SH-SY5Y (cell line): Measurements from ENCODE around the gene NCOA1.

ENCODE experiments used
- GATA2 ChIP-seq: IDR thresholded peaks from 2 replicates; pipeline ENCODE4 v1.6.1; 2011; ENCODE audit warnings: mild to moderate bottlenecking, low read depth, low read length
- GATA3 ChIP-seq: IDR thresholded peaks from 2 replicates; pipeline ENCODE4 v1.6.1; 2011; ENCODE audit warnings: low read depth, mild to moderate bottlenecking, low read length, moderate library complexity

DNA sequence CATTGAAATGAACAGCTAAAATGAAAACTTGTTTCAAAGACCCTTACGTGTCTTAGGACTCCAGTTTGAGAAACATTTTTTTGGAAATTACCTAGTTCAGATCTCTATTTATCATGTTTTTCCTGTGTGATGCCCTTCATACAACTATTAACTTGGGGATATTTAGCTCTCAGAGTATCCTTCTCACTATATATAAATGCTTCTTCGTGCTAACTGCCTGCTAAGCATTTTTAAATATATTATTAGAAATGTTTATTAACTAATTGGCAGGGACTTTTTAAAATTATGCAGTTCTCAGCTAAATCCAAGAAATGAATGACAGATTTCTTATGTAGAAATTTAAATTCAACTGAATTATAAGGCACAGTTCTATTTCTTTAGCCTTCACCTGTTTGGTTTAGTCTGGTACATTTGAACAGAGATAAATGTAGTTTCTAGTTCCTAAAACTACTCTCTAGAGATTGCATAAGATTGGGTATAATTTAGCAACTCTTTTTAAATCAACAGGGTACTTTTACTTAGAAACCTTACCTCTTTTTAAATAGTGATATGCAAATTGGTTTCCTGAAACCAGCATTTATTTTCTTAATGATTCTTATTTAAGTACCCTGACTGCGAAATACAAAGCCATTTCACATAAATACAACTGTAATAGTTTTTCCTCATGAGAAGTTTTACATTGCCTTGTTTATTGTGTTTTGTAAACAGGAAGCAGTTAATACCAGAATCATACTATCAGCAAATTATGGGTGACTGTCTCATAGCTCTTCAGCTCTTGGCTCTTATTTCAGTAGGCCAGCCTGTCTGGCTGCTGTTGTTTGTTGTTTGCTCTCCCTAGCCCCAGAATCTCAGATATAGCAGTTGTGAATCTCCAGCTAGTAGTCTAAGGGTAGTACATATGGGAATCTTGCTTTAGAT lies 161.5 kb downstream of the NCOA1 start:
- TF ChIP-seq GATA3 (no peak), GATA2 (no peak)
